Body of pancreas (tissue), 4 donors: ENCODE data around the gene MBP.

Experiments
- POLR2A ChIP-seq, 3 donors: fragments of 450-650 bp; IDR thresholded peaks; one replicate each; pipeline ENCODE4 v1.6.1; 2016; ENCODE audit warnings: antibody characterized with exemption in 3 of 3, mild to moderate bottlenecking in 2 of 3
- TF ChIP-seq, protein P1 (sequence below), 7 experiments: fragments of 450-650 bp in 4 of 7; fragments of 200-600 bp in 3 of 7; sonication (generic) in 3 of 7; IDR thresholded peaks; one replicate each; pipeline ENCODE4 v1.5.1; 2016 to 2019; ENCODE audit warnings: antibody characterized with exemption in 7 of 7

- TF ChIP-seq, protein P1, sequence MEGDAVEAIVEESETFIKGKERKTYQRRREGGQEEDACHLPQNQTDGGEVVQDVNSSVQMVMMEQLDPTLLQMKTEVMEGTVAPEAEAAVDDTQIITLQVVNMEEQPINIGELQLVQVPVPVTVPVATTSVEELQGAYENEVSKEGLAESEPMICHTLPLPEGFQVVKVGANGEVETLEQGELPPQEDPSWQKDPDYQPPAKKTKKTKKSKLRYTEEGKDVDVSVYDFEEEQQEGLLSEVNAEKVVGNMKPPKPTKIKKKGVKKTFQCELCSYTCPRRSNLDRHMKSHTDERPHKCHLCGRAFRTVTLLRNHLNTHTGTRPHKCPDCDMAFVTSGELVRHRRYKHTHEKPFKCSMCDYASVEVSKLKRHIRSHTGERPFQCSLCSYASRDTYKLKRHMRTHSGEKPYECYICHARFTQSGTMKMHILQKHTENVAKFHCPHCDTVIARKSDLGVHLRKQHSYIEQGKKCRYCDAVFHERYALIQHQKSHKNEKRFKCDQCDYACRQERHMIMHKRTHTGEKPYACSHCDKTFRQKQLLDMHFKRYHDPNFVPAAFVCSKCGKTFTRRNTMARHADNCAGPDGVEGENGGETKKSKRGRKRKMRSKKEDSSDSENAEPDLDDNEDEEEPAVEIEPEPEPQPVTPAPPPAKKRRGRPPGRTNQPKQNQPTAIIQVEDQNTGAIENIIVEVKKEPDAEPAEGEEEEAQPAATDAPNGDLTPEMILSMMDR (IDR thresholded peaks at IDR 0.05) = no peak
- TF ChIP-seq POLR2A (IDR thresholded peaks at IDR 0.05) = no peak
Measured at GRCh38 chr18:77119851-77120491, 12.6 kb downstream of the MBP start.
